ENCODE results near the gene WDR93.

DNA sequence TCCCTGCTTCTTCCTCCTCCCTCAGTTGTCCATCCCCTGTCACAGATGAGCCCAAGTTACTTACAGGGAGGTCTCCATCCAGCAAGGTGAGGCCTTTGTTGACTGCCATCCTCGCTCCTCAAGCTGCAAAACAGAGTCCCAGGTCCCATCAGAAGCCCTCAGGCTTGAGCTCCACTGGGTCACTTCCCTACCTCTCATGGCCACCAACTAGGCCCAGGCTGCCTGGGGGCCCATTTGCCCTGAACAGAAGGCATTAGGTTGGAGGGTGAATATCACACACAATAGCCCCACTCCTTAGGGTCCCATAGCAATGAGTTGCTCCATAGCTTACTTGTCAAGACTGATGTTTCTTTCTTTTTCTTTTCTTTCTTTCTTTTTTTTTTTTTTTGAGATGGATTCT is 13.2 kb upstream of the WDR93 start:
- TF ChIP-seq, protein P1, sequence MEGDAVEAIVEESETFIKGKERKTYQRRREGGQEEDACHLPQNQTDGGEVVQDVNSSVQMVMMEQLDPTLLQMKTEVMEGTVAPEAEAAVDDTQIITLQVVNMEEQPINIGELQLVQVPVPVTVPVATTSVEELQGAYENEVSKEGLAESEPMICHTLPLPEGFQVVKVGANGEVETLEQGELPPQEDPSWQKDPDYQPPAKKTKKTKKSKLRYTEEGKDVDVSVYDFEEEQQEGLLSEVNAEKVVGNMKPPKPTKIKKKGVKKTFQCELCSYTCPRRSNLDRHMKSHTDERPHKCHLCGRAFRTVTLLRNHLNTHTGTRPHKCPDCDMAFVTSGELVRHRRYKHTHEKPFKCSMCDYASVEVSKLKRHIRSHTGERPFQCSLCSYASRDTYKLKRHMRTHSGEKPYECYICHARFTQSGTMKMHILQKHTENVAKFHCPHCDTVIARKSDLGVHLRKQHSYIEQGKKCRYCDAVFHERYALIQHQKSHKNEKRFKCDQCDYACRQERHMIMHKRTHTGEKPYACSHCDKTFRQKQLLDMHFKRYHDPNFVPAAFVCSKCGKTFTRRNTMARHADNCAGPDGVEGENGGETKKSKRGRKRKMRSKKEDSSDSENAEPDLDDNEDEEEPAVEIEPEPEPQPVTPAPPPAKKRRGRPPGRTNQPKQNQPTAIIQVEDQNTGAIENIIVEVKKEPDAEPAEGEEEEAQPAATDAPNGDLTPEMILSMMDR (conservative IDR thresholded peaks at IDR 0.05; ENCODE audit: low read depth, low read length), result no peak
- no peak for TF ChIP-seq EZH2 (IDR thresholded peaks at IDR 0.05; ENCODE audit: borderline replicate concordance, low read depth, low read length, poor library complexity, severe bottlenecking)
